Colon (tissue), 2 donors: ENCODE results near the gene EHBP1.

Experiments used
- FAIRE-seq: peaks from 2 replicates; lab custom pipeline; 2012; peaks lifted over from hg19 to GRCh38; lab: Jason Lieb, UNC
- donor health status: control.
- donor health status: control.

Gene EHBP1

GRCh38 chr2:62785216-62785615, 79.7 kb downstream of the EHBP1 start:
- no peak for FAIRE-seq

DNA sequence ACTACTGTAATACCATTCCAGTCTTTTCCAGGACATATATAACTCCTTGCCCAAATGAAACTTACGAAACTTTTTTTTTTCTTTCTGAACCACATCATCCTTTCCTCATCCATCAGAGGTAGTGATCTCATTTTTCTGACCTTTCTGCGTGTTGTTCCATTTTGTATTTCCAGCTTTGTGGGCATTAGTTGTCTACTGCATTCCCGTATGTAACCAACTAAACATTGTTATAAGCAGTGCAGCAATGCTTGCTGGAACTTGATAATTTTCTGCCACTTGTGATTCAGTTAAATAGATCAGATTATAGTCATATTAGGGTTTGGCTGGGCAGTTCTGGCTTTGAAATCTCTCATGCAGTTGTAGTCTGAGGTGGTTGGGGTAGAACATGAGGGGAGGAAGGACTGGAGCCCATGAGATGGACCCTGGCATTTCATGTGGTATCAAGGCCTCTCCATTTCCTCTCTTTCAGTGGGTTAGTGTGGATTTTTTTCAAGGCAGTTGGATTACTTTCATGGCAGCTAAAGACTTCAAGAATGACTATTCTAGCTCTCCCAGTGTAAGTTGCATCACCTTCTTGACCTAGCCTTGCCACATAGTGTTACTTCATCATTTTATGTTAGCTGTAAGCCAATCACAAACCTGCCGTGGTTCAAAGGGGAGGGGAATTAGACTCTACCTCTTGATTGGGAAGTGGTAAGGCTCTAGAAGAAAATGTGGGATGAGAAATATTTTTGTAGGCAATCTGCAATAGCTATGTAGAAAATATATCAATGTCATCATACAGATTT, 80.5 kb downstream of the EHBP1 start:
- no peak for FAIRE-seq

DNA sequence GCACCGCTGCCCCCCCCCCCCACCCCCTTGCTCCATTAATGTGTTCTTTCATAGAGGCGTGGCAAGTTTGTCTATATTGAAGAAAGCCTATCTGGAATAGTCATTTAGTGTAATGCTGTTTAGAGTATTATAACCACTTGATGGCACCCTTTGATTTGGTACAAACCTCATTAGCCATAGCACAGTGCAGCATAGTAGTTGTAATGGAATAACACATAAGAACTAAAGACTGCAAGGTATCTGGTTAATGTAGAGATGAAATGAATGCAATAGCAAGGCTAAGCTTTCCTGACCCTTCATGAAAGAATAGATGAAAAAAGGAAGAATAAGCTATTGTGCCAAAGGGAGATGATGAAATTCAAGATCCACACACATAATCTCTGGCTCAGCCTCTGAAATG, 81.9 kb downstream of the EHBP1 start:
- no peak for FAIRE-seq

GRCh38 chr2:62789518-62789917, 84.0 kb downstream of the EHBP1 start:
- FAIRE-seq = no peak

- FAIRE-seq = no peak
These were observed 84.4 kb downstream of the EHBP1 start for GRCh38 chr2:62789918-62790317.

- FAIRE-seq = no peak
These were observed 86.9 kb downstream of the EHBP1 start for GRCh38 chr2:62792408-62792807.

DNA sequence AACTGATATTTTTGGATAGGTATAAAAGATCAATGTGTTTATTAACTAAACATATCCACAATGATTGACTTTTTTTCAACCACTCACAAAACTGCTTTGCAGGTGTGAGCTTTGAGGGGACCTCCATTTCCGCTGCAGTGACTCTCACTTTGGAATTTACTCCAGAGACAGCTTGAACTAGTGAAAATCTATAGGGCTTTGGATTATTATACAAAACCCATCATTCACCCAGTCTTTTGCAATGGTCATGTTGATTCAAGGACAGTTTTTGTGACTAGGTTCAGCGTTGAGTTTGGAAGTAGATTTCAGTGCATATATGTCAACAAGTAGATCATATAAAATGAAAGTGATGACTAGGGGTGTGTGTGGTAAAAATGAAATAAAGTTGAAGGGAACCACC, 87.7 kb downstream of the EHBP1 start:
- no peak for FAIRE-seq

DNA sequence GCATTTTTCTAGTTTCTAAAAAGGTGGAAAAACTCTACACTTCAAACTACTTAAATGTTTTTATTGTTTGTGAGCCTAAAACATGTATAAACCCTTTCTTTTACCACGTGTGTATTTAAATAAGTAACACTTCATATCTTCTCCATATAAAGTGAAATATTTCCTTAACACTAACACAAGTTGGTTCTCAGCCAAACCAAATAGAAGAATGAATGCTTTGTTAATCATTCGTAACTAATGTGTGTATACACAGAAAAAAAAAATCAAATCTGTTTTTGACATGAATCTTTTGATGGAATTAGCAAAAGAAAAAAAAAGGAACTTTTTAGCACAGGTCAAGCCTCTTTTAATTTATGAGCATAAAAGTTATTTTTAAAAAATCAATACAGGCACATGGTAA, 89.3 kb downstream of the EHBP1 start:
- peak; percentile 79 for FAIRE-seq

DNA sequence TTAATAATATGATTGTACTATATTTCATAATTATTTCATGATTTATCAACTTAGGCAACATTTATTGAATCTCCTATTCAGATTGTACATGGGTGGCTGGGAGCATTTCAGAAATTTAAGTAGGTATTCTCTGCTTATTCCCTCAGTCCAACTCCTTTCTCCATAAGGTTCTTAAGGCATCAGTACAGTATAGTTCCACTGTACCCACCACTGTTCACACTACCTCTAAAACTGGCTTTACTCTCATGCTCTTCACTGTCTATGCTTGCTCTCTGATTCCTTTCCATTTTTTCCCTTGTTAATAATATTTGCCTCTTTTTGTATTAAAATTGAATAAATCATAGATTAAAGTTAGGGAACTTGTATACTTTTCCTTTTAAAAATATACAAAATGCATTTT, 89.8 kb downstream of the EHBP1 start:
- FAIRE-seq = no peak

DNA sequence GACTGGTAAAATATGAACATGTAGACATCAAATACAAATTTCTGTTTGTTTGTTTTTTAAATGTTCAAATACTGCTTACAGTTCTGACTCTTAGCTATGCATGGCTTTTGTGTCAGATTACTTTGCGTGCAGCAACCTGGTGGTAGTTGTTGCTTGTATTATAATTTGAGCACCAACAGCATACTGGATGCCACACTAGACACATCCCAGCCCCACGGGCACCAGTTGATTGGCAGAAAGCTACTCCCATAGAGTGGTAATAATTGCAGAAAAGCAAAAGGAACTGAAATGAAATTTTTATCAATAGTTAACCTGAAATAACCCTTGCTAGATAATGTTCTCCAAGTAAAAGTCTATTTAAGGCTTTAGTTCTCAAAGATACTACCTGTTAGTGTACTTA, 91.6 kb downstream of the EHBP1 start:
- FAIRE-seq = no peak

DNA sequence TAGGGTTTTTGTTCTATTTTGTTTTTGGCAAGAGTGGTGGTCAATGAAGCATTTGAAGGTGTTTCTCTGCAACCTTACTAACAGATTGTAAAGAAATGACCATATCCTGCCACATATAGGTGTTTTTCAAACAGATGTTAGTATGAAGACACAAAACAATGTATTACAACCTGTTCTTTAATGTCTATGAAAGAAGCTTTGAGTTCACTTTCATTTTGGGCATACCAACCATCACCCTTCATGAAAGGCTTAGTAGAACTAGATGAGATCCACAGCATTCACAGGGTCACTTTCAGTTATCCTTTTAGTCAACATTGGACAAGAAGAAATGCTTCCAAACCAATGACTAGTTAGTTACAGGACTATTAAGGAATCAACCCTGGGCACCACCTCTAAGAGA, 95.1 kb downstream of the EHBP1 start:
- no peak for FAIRE-seq

GRCh38 chr2:62801110-62801509, 95.6 kb downstream of the EHBP1 start:
- no peak for FAIRE-seq

- no peak for FAIRE-seq
These were observed 96.5 kb downstream of the EHBP1 start for GRCh38 chr2:62801814-62802523.

DNA sequence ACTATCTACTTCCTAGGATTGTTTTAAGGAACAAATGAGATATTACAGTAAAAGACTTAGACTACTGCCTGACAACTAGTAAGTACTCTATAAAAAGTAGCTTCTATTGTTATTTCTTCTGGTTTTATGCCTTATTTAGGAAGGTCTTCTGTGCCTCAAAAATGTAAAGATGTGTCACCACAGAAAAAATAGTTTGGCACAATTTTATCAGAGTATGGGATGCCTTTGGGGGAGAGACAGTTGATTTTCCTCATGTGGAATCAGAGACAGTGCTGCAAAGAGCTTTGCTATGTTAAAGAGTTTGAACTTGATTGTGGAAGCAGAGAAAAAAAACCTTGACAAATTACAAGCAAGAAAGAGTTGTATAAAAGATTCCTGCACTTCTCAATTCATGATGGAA, 98.4 kb downstream of the EHBP1 start:
- FAIRE-seq = no peak

DNA sequence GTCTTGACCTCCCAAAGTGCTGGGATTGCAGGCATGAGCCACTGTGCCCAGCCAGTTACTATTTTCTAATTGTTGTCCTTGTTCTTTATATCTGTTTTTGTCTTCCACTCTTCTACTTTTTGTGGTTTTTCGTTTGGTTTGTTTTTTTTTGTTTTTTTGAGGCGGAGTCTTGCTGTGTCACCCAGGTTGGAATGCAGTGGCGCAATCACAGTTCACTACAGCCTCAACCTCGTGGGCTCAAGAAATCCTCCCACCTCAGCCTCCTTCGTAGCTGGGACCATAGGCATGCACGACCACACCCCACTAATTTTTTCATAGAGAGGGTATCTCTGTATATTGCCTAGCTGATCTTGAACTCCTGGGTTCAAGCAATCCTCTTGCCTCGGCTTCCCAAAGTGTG, 100.7 kb downstream of the EHBP1 start:
- no peak for FAIRE-seq

GRCh38 chr2:62808554-62808953, 103.0 kb downstream of the EHBP1 start:
- FAIRE-seq = no peak

DNA sequence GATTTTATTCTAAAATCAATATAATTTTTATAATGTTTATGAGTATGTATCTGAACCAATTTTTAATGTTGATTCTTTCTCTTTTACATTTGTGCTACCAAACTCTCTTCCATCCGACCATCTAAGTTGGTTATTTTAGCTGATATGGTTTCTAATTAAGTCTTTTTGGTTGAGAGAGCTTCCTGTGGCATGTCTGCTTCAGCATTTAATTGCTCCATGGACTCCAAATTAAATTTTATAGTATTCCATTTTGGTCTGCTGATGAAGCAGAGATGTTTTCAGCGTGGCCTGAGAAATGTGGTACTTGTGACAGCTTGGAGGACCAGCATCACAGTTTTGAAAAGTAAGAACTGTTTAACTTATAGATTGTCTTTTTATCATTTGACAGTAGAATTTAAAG, 105.6 kb downstream of the EHBP1 start:
- FAIRE-seq = no peak

- no peak for FAIRE-seq
These were observed 106.5 kb downstream of the EHBP1 start for GRCh38 chr2:62811972-62812371.

GRCh38 chr2:62812921-62813825, 107.7 kb downstream of the EHBP1 start:
- FAIRE-seq = no peak

DNA sequence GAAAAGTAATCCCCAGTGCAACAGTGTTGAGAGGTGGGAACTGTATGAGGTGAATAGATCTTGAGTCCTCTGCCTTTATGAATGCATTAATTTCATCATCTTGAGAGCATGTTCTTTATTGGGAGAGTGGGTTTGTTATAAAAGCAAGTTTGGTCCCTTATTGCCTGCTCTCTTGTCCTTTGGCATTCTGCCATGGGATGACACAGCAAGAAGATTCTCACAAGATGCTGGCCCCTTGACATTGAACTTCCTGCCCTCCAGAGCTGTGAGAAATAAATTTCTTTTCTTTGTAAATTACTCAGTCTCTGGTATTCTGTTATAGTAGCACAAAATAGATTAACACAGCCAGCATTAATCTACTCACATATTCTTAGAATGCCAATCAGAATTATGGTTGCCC, 108.6 kb downstream of the EHBP1 start:
- FAIRE-seq = no peak

- no peak for FAIRE-seq
These were observed 111.8 kb downstream of the EHBP1 start for GRCh38 chr2:62817348-62817747.

GRCh38 chr2:62817995-62818713, 112.6 kb downstream of the EHBP1 start:
- FAIRE-seq = no peak
